NT2/D1 (cell line): ENCODE data around the gene RHO.

Experiments
- SUZ12 ChIP-seq: IDR thresholded peaks from 2 replicates; pipeline ENCODE4 v1.6.1; 2011; ENCODE audit not compliant: insufficient read length, insufficient read depth; ENCODE audit errors: extremely low read depth
- YY1 ChIP-seq: IDR thresholded peaks from 2 replicates; pipeline ENCODE4 v1.6.1; 2011; ENCODE audit not compliant: insufficient read length, insufficient read depth
- ZNF274 ChIP-seq: IDR thresholded peaks from 2 replicates; pipeline ENCODE4 v1.6.1; 2011; ENCODE audit warnings: mild to moderate bottlenecking, low read depth, low read length

DNA sequence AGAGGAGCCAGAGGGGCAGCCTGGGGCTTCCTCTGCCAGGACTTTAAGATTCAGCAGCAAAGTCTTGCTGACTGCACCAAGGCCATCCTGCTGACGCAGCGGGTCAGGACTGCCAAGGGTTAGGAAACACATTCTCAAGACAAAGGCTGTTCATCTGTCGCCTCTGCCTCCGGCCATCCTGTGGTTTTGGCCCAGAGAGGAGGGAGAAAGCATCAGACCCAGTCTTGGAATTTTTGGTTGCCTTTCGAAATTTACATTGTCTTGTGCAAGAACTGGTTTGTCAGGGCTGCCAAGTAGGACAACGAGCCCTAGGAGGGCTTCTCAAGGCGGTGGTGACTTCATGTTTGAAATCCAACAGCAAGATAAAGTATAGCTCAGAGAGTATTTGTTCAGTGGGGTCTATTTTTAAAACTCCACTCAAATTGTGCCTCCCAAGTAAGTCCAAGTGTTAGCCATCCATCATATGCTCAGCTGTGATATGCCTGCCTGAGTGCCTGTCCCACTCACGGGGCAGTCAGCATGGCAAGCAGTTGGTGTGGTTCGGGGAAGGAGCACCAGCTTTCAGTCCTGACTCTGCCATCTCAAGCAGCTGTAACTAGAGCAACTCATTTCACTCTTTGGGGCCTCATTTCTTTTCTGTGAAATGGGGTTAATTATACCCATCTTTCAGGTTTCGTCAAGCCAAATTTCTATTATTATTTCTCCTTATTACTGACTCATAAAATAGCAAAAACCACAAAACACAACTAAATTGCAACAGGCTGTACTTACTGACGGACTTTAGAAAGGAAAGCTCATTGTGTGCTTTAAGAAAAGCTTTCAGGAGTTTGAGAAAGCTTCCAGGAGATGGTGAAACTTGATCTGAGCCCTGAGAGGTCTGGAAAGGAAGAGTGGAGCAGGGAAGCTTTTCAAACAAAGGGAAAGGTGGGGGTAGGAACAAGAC is 42.4 kb upstream of the RHO start:
- TF ChIP-seq SUZ12: no peak
- TF ChIP-seq ZNF274: no peak
- TF ChIP-seq YY1: no peak
